ENCODE measurements around the gene SLC15A5.

GRCh38 chr12:16152885-16153673, 124.4 kb downstream of the SLC15A5 start:
- no peak for TF ChIP-seq CTCF (IDR thresholded peaks at IDR 0.05; ENCODE audit: low read length)
- TF ChIP-seq EZH2 (optimal IDR thresholded peaks at IDR 0.05; ENCODE audit: low read depth, low read length) = no peak

All from MM.1S (cell line).